Stimulated activated CD8-positive, alpha-beta memory T cell treated with anti-CD3 and anti-CD28 coated beads, Interleukin-12 subunit alpha, Interleukin-12 subunit beta, amount 100 ng/mL, for 24 hours (primary cell): ENCODE results near the gene MED15.
A peak's percentile ranks its signal among the peaks of the same experiment; 100 is the strongest.
"Not testable (repeated sequence)": the region's sequence is repeated elsewhere in the genome, so short reads cannot be mapped to it uniquely, and the experiment has no call there.

ENCODE experiments used
- DNase-seq: peaks from one replicate; pipeline ENCODE4 v3.0.0-alpha.2; 2020; ENCODE audit errors: extremely low read depth

The MED15 gene

DNA sequence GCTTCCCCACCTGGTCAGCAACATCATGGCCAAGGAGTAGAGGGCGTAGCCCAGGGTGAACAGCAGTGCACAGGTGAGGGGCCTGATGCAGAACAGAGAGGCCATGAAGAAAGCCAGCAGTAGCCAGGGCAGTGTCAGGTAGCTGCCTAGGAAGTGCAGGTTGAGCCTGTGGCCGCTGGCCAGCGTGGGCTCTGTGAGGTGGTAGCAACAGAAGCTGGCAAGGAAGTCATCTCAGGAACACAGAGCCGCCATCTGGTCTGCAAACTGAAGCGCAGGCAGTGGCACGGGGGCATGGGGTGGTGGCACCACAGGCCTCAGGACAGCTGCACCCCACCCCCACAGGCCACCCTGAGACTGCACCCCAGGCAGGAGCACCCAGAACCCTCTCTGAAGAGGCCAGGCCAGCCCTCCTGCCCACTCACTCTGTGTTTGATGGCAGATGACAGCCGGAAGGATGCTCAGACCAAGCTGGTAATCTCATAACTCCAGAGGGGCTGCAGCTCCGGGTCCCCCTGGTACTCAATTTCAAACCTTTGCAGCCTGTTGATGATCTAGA is 95.3 kb downstream of the MED15 start:
- no peak for DNase-seq

- no peak for DNase-seq
Measured at GRCh38 chr22:20604092-20604747, 96.8 kb downstream of the MED15 start.

- DNase-seq: no peak
Measured at GRCh38 chr22:20604776-20605221, 97.4 kb downstream of the MED15 start.

GRCh38 chr22:20605328-20605727 is 97.9 kb downstream of the MED15 start:
- no peak for DNase-seq

GRCh38 chr22:20606041-20606783 is 98.8 kb downstream of the MED15 start:
- DNase-seq: peak; percentile 31

DNA sequence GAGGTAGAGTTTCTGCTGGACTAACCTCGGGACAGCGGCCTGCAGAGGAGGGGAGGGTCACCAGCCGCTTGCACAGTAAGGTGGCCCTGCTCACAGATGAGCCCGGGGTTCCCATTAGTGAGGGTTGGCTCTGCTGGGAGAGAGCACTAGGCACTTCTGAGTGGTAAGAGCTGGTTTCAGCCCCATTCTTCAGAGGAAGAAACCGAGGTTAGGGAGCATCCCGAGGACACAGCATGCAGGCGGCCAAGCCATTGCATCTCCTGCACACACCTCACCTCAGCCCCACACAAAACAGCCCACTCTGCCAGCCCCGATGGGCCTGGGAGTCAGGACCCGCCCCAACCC is 99.3 kb downstream of the MED15 start:
- no peak for DNase-seq

- DNase-seq: no peak
Measured at GRCh38 chr22:20607157-20607907, 99.9 kb downstream of the MED15 start.

DNA sequence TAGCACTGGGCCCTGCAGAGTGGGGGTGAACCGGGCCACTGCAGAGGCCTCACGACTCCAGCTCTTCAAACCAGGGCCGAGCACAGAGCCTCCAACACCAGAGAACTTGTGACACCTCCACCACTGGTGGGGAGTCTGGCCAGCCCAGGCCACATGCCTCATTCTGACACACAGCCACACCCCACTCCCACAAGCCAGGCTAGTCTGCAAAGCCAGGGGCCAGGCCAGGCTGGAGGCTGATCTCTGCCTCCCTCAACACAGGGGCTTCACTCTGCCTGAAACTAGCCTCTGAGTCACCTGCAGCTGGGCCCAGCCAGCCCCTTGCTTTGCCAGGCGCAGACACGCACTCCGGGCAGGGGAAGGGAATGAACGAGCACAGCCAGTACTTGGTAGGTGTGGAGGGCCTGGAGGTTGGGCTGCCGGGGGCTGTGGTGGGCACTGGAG is 102.9 kb downstream of the MED15 start:
- DNase-seq: no peak

DNA sequence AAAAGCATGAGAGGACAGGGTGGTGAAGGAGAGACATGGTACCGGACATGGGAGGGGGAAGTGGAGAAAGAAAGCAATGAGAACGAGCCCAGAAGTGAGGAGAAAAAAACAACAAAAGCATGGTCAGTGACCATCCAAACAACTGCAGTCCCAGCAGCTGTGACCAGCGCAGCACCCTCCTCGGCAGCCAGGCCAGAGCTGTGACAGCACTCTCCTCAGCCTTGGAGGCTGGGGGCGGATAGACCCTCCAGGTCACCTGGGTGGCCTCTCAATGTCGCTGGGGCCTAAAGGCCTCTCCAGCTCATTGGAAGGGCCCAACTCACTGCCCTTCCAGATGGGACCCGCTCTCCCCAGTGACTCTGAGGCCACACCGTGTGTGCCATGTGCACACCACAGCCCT is 103.3 kb downstream of the MED15 start:
- no peak for DNase-seq

- DNase-seq: no peak
Measured at GRCh38 chr22:20611418-20611817, 104.0 kb downstream of the MED15 start.

DNA sequence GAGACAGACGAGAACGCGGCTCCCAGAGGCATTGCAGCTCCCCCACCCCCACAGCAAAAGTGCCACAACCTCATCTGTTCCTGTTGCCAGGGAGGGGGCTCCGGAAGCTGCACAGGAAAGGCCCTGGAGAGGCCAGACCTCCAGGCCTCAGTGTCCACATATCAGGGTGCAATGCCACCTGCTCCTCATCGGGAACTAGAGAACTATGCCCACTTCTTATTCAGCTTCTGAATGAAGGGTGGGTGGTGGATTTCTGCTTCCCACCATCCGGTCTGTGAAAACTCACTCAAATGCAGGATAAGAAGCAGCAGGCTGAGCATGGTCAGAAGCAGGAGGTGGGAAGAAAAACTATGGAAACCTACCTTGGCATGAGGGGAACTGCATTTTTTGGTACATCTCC is 105.9 kb downstream of the MED15 start:
- DNase-seq: no peak

GRCh38 chr22:20615021-20615420 is 107.6 kb downstream of the MED15 start:
- DNase-seq: no peak

DNA sequence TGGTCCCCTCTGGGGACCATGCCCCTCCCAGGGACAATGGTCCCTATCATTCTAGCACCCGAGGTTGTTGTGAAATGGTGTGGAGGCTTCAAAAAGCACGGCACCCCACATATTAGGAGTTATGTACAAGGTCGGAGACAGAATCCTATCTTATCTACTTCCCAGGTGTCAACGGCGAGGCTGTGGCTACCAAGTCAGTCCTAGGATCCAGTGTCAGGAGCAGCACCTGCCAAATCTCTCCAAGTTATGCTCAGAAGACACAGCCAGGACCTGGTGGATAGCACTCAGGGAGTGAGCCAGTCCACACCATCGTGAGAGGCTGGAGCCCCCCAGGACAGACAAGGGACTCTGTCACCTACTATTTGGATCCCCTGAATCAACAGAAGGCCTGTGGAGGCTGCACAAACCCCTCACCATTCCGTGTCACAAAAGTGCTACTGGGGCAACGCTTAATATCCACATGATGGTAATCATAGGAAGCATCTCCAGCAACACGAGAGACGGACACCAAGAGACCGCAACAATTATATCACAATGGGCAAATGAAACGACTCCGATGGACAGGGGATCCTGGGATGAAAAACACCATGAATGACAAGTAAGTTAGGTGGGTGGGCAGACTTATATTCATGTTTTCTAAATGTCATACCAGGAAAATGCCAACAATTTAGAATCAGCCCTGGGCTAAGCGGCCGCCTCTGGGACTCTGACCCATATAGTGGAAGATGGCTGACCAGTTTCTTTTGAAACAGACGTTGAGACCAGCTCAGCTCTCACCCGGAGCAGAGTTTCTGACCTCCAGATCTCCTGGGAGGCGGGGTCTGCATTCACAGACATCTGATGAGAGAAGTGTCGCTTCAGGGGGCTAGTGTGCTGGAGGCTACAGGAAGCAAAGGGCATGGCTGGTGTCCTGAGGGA is 108.4 kb downstream of the MED15 start:
- no peak for DNase-seq

DNA sequence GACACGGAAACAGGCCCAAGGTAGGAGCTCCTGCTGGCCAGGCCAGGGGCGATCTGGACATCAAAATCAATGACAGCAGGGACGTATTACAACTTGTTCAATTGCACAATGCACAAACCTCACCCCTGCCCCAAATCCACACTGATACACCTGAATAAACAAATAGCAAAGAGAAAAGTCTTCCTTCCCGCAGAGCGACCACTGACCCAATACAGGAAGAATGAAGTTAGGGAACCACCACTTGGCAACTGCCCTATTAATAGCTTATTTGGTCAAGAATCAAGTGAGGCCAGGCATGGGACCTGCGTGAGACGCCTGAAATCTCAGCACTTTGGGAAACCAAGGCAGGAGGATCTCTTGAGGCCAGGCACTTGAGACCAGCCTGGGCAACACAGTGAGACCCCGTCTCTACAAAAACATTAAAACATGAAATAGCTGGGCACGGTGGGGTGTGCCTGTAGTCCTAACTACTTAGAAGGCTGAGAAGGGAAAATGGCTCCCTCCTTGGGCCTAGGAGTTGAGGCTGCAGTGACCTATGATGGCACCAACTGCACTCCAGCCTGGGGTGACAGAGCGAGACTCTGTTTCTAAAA is 109.1 kb downstream of the MED15 start:
- no peak for DNase-seq

DNA sequence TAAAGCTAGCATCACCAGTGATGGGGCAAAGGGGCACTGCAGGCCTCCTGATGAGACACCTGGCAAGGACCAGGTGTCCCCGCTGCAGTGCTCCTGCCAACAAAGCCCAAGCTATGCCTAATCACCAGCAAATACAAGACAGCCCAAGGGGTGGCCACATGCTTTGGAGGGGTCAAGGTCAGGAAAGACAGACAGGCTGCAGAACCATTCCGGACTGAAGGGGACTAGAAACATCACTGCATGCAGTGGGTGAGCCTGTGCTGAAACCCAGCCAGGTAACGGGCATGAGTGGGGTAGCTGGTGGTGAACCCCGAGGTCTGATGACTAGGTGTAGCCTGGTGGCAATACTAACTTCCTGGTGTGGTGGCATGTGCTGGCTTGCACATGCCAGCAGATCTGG is 111.1 kb downstream of the MED15 start:
- DNase-seq: no peak

- DNase-seq: no peak
Measured at GRCh38 chr22:20619045-20619892, 111.9 kb downstream of the MED15 start.

DNA sequence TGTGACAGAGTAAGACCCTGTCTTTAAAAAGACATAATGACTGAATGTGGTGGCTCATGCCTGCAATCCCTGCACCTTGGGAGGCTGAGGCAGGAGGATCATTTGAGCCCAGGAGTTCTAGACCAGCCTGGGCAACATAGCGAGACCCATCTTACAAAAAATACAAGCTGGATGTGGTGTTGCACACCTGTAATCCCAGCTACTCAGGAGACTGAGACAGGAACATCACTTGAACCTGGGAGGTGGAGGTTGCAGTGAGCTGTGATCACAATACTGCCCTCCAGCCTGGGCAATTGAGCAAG is 112.4 kb downstream of the MED15 start:
- not testable (repeated sequence) for DNase-seq

DNA sequence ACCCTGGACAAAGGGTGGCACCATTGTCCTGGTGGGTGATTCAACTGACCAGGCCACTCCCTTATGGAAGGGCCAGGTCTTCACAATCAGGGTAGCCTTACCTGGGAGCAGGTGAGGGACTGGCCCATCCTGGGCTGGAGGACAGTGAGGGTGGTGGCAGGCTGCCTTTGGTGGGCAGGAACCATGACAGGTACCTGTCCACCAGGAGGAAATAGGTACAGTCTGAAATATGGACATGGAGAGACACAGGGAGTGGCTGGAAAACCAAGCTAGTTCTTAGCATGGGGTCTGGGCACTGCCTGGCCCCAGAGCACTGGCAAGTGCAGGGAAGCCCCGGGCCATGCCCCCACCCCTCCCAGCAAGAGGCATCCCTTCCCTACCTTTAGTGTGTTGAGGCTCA is 113.8 kb downstream of the MED15 start:
- no peak for DNase-seq

- DNase-seq: no peak
Measured at GRCh38 chr22:20622650-20623339, 115.4 kb downstream of the MED15 start.

- peak; percentile 17 for DNase-seq
Measured at GRCh38 chr22:20624161-20624616, 116.8 kb downstream of the MED15 start.
